OCI-LY7 (cell line): Measurements from ENCODE around the gene JAKMIP2. TPM values are rescaled to one million over a fixed set of nuclear protein-coding genes. Genes with fewer than 3 reads are reported as not detected.

Experiments
- BruUV-seq: library from RNA; stranded (reverse); fragments of 400-500 nt; replicated peaks from 2 replicates; lab custom pipeline; 2021; lab: Mats Ljungman, UMichigan
- CTCF ChIA-PET: fragments of 300-600 bp; sonication (Branson Sonifier 250); formaldehyde crosslinking; loops from one replicate; lab custom pipeline; 2022; ENCODE audit warnings: antibody characterized with exemption; ENCODE audit not compliant: unreplicated experiment; lab: Charles Lee
- POLR2A ChIA-PET: fragments of 300-600 bp; sonication (Branson Sonifier 250); formaldehyde crosslinking; loops from one replicate; lab custom pipeline; 2022; ENCODE audit warnings: antibody characterized with exemption; lab: Charles Lee
- DNase-seq: peaks from one replicate; pipeline ENCODE4 v3.0.0-alpha.2; 2015; ENCODE audit warnings: low spot score
- H2AFZ ChIP-seq: fragments of 200-600 bp; sonication (generic), shearing (Covaris generic); 2 replicates; pipeline ENCODE4 v1.6.1; 2014; ENCODE audit warnings: mild to moderate bottlenecking, antibody characterized with exemption, low read length, moderate library complexity
- H3K27ac ChIP-seq: fragments of 200-600 bp; sonication (generic); 2 replicates; pipeline ENCODE4 v1.5.1; 2014; ENCODE audit warnings: mixed run types, low read depth, mild to moderate bottlenecking, moderate library complexity, low read length, inconsistent platforms; ENCODE audit not compliant: poor library complexity, severe bottlenecking
- H3K36me3 ChIP-seq: fragments of 200-600 bp; sonication (generic); 2 replicates; pipeline ENCODE4 v1.6.1; 2014; ENCODE audit warnings: mild to moderate bottlenecking, antibody characterized with exemption, low read length, moderate library complexity, mixed read lengths; ENCODE audit not compliant: insufficient read depth
- H3K4me1 ChIP-seq: fragments of 200-600 bp; sonication (generic); 2 replicates; pipeline ENCODE4 v1.5.1; 2014; ENCODE audit warnings: mild to moderate bottlenecking, low read length; ENCODE audit not compliant: insufficient read depth, poor library complexity, severe bottlenecking
- H3K4me2 ChIP-seq: fragments of 200-600 bp; sonication (generic); 2 replicates; pipeline ENCODE4 v1.6.1; 2014; ENCODE audit warnings: mild to moderate bottlenecking, low read length
- H3K4me3 ChIP-seq: fragments of 200-600 bp; sonication (generic); 2 replicates; pipeline ENCODE4 v1.5.1; 2014; ENCODE audit warnings: mild to moderate bottlenecking, low read depth, low read length; ENCODE audit not compliant: poor library complexity, severe bottlenecking
- H3K79me2 ChIP-seq: fragments of 200-600 bp; sonication (generic); 2 replicates; pipeline ENCODE4 v1.6.1; 2016; ENCODE audit warnings: low read depth, mild to moderate bottlenecking, low read length, moderate library complexity, mixed read lengths; ENCODE audit not compliant: insufficient read depth
- H3K9me2 ChIP-seq: fragments of 200-600 bp; sonication (generic); 2 replicates; pipeline ENCODE4 v1.6.1; 2016; ENCODE audit warnings: mild to moderate bottlenecking, low read length, mixed read lengths; ENCODE audit not compliant: insufficient read depth
- H3K9me3 ChIP-seq: fragments of 200-600 bp; sonication (generic); 2 replicates; pipeline ENCODE4 v1.6.1; 2014; ENCODE audit warnings: mild to moderate bottlenecking, mixed run types, low read length, mixed read lengths
- H4K20me1 ChIP-seq: fragments of 200-600 bp; sonication (generic); 2 replicates; pipeline ENCODE4 v1.6.1; 2014; ENCODE audit warnings: mild to moderate bottlenecking, antibody characterized with exemption, low read length, moderate library complexity, mixed read lengths; ENCODE audit not compliant: insufficient read depth
- EZH2phosphoT487 ChIP-seq: fragments of 200-600 bp; sonication (generic); IDR thresholded peaks from 2 replicates; pipeline ENCODE4 v1.6.1; 2018; ENCODE audit warnings: low read depth, borderline replicate concordance, mild to moderate bottlenecking, mixed run types, antibody characterized with exemption, low read length, moderate library complexity, mixed read lengths
- intact Hi-C: fragments of 100-400 bp; cut with micrococcal nuclease; formaldehyde crosslinking; loops from one replicate; pipeline ENCODE4 v1.10.0; 2022; ENCODE audit not compliant: unreplicated experiment
- total RNA-seq, 2 experiments: library from RNA; depleted of rRNA in 1 of 2; stranded (reverse); fragments of >200 nt in 1 of 2; shearing (Covaris generic) in 1 of 2; gene quantifications; 2 replicates each; pipeline ENCODE4 v1.2.3, GENCODE V29; 2014 to 2022
- TF ChIP-seq, protein P1 (sequence below): fragments of 200-600 bp; sonication (generic); conservative IDR thresholded peaks from 2 replicates; pipeline ENCODE4 v1.5.1; 2014; ENCODE audit warnings: mild to moderate bottlenecking, antibody characterized with exemption, low read length, moderate library complexity, mixed read lengths

The JAKMIP2 gene
- total RNA-seq, 2 experiments from 2014 or later: 4.0 to 14.5 TPM

DNA sequence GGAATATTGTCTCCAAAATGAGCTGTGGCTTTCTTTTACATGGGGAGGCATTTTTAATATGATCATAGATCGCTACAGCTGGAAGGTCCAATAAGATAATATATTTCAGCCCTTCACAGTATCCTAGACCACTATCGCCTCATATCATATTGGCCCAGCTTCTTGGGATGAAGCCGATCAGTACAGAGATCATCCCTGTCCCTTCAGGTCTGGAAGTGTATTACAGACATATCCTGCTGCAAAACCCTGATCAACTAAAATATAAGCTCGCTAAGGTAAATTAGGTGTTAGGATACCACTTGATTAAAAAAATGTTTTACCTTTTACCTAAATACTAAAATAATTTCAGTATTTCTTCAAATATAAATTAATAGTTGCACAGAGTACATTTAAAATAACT, 41.7 kb downstream of the JAKMIP2 start:
- POLR2A ChIA-PET: interaction anchor here (0.6 to 1.2 kb wide), 3 partner anchors 21 to 675 kb away, joined by 3 to 4 read pairs (median 3); no protein-coding TSS in a partner anchor
- Histone ChIP-seq H3K79me2 (no peaks in the 10 kb centered on the region), H3K4me2 (no peak overlapping the region), H3K9me2 (no peaks in the 10 kb centered on the region), H4K20me1 (no peaks in the 10 kb centered on the region), H3K9me3 (no peaks in the 10 kb centered on the region), H3K4me1 (no peaks in the 10 kb centered on the region), H3K4me3 (no peak overlapping the region), H3K36me3 (no peaks in the 10 kb centered on the region), H3K27ac (no peak overlapping the region), H2AFZ (no peak overlapping the region)
- CTCF ChIA-PET: no interaction called here
- BruUV-seq: no TSS peak
- intact Hi-C loops: no loop called here
- no peak for TF ChIP-seq EZH2phosphoT487
- TF ChIP-seq, protein P1, sequence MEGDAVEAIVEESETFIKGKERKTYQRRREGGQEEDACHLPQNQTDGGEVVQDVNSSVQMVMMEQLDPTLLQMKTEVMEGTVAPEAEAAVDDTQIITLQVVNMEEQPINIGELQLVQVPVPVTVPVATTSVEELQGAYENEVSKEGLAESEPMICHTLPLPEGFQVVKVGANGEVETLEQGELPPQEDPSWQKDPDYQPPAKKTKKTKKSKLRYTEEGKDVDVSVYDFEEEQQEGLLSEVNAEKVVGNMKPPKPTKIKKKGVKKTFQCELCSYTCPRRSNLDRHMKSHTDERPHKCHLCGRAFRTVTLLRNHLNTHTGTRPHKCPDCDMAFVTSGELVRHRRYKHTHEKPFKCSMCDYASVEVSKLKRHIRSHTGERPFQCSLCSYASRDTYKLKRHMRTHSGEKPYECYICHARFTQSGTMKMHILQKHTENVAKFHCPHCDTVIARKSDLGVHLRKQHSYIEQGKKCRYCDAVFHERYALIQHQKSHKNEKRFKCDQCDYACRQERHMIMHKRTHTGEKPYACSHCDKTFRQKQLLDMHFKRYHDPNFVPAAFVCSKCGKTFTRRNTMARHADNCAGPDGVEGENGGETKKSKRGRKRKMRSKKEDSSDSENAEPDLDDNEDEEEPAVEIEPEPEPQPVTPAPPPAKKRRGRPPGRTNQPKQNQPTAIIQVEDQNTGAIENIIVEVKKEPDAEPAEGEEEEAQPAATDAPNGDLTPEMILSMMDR: no peak
- DNase-seq: no peak

DNA sequence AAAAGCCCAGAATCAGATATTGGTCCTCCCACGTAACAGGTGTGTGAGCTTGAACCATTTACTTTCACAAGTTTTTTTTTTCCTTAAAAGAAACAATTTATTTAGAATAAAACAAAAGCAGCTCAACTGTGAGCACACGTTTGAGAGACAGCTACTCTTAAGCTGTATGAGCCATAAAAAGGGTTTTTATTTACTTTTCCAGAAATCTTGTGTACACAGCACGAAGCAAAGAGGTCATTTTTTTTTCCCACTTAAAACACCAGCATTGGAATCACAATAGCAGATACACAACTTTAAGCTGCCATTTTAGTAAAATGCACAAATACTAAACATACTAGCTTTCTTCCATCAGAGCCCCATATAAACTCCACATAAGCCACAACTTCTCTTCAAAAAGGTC, 44.6 kb downstream of the JAKMIP2 start:
- no peaks in the 10 kb centered on the region for H3K79me2 ChIP-seq

DNA sequence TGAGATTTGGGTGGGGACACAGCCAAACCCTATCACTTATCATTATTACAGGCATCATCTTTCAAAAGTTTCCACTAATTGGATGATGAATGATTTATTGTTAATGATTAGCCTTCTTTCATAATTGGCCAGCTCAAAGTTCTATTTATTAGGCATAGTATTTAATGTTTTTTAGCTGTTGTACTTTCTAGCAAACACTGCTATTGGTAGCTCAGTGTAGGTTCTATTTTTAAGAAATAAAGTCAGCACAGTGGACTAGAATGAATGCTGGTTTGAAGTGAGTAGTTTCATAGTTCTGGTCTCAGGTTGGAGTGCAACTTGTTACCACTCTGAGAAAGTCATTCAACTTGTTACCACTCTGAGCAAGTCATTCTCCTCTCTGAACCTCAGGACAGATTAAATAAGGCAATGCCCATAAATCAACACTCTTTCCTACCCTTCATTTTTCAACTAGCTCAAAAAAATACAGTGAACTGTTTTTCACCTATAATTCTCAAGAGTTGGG, 46.9 kb downstream of the JAKMIP2 start:
- no peaks in the 10 kb centered on the region for H3K36me3 ChIP-seq
- no peaks in the 10 kb centered on the region for H3K79me2 ChIP-seq
- no peaks in the 10 kb centered on the region for H3K9me2 ChIP-seq
- no peaks in the 10 kb centered on the region for H3K9me3 ChIP-seq
- H2AFZ ChIP-seq: no peak overlapping the region
- BruUV-seq: no TSS peak
- peaks cover 7% of the 10 kb centered on the region for H3K4me1 ChIP-seq
- no peak overlapping the region for H3K4me3 ChIP-seq
- DNase-seq: no peak
- intact Hi-C loops: no loop called here
- H3K4me2 ChIP-seq: no peak overlapping the region
- ChIA-PET CTCF (no interaction called here), POLR2A (no interaction called here)
- no peak overlapping the region for H3K27ac ChIP-seq
- no peaks in the 10 kb centered on the region for H4K20me1 ChIP-seq
- TF ChIP-seq, protein P1: no peak

More for the DNA sequence above, 44.6 kb downstream of the JAKMIP2 start:
- no peaks in the 10 kb centered on the region for H4K20me1 ChIP-seq
- H3K27ac ChIP-seq: no peak overlapping the region
- no peak overlapping the region for H2AFZ ChIP-seq
- intact Hi-C loops: no loop called here
- H3K4me3 ChIP-seq: no peak overlapping the region
- H3K9me3 ChIP-seq: no peaks in the 10 kb centered on the region
- no peak for TF ChIP-seq EZH2phosphoT487
- TF ChIP-seq, protein P1: no peak
- no peak overlapping the region for H3K4me2 ChIP-seq
- peaks cover 7% of the 10 kb centered on the region for H3K4me1 ChIP-seq
- CTCF ChIA-PET: no interaction called here
- no TSS peak for BruUV-seq
- POLR2A ChIA-PET: interaction anchor here (0.7 kb wide), 1 partner anchor 10 kb away, joined by 6 read pairs; no protein-coding TSS in a partner anchor
- no peaks in the 10 kb centered on the region for H3K36me3 ChIP-seq
- H3K9me2 ChIP-seq: no peaks in the 10 kb centered on the region
- no peak for DNase-seq
